HG02798 (cell line): Measurements from ENCODE around the gene CFAP68.
A peak's percentile ranks its signal among the peaks of the same experiment; 100 is the strongest.
"Not testable (repeated sequence)": the region's sequence is repeated elsewhere in the genome, so short reads cannot be mapped to it uniquely, and the experiment has no call there.

ENCODE experiments used
- ATAC-seq: cut with Tn5 transposase; IDR thresholded peaks from one replicate; pipeline ENCODE4 v1.9.1; 2021; ENCODE audit warnings: mild to moderate bottlenecking; ENCODE audit not compliant: unreplicated experiment, poor library complexity

Gene CFAP68

GRCh38 chr11:111916768-111917167, 37.4 kb downstream of the CFAP68 start:
- no peak for ATAC-seq

GRCh38 chr11:111917312-111917711, 38.0 kb downstream of the CFAP68 start:
- no peak for ATAC-seq

GRCh38 chr11:111917788-111918187, 38.4 kb downstream of the CFAP68 start:
- ATAC-seq = no peak

GRCh38 chr11:111918390-111919256, 39.3 kb downstream of the CFAP68 start, which contains the start of gene C11orf52:
Gene C11orf52 (plus strand): TSS chr11:111918913. CDS start chr11:111918973, 60 bp downstream.
- ATAC-seq = no peak

- no peak for ATAC-seq
Measured at GRCh38 chr11:111920908-111921307, 41.6 kb downstream of the CFAP68 start.

GRCh38 chr11:111921541-111922230, 42.3 kb downstream of the CFAP68 start:
- no peak for ATAC-seq

- no peak for ATAC-seq
Measured at GRCh38 chr11:111922803-111923202, 43.5 kb downstream of the CFAP68 start.

GRCh38 chr11:111923351-111923788, 44.0 kb downstream of the CFAP68 start:
- no peak for ATAC-seq

- no peak for ATAC-seq
Measured at GRCh38 chr11:111923951-111924350, 44.6 kb downstream of the CFAP68 start.

GRCh38 chr11:111925953-111926352, 46.6 kb downstream of the CFAP68 start:
- no peak for ATAC-seq

GRCh38 chr11:111926505-111927391, 47.4 kb downstream of the CFAP68 start:
- ATAC-seq = peak; percentile 94

- ATAC-seq = no peak
Measured at GRCh38 chr11:111930472-111930871, 51.1 kb downstream of the CFAP68 start.

GRCh38 chr11:111932611-111932950, 53.2 kb downstream of the CFAP68 start:
- ATAC-seq = no peak

GRCh38 chr11:111933176-111933575, 53.8 kb downstream of the CFAP68 start:
- ATAC-seq = not testable (repeated sequence)

GRCh38 chr11:111933872-111934271, 54.5 kb downstream of the CFAP68 start:
- ATAC-seq = no peak

GRCh38 chr11:111934306-111934705, 55.0 kb downstream of the CFAP68 start:
- ATAC-seq = no peak
